GM12891 (cell line): Measurements from ENCODE around the gene BAD.

Experiments
- POLR2A ChIP-seq: IDR thresholded peaks from 2 replicates; pipeline ENCODE4 v1.6.1; 2011; ENCODE audit warnings: low read depth, low read length, control low read depth
- TAF1 ChIP-seq: IDR thresholded peaks from 2 replicates; pipeline ENCODE4 v1.6.1; 2011; ENCODE audit warnings: low read depth, low read length, control low read depth

DNA sequence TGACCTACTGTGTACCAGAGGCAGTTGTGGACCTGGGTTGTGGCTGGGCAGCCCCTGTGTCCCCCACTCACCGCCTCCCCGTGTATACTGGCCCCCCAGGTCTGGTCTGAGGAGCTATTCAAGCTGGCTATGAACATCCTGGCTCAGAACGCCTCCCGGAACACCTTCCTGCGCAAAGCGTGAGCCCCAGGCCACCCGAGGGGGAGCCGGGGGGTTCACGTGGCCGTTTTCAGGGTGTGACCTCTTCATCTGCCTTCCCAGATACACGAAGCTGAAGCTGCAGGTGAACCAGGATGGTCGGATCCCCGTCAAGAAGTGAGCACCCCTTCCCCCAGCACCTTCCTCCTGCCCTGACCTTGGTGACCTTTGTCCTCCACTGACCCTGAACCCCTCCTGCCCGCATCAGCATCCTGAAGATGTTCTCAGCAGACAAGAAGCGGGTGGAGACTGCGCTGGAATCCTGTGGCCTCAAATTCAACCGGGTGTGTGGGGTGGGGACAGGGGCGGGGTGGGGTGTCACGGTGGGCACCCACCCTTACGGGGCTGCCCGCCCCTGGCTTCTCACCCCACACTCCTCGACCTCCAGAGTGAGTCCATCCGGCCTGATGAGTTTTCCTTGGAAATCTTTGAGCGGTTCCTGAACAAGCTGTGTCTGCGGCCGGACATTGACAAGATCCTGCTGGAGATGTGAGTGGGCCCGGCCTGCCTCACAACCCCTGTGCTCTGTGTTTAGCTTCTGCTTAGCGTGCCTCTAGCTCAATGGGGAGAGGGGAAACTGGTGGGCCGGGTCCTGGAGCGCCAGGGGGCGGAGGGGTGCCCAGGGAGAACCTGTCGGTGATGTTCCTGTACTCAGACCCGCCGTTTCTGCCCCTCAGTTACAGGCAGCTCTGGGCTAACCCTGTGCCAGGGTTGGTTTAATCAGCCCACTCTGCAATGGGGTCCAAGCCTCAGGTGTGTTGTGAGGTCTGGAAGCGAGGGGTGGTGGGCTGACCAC lies 29.0 kb downstream of the BAD start:
- TF ChIP-seq POLR2A = no peak
- TF ChIP-seq TAF1 = no peak
